Endothelial cell of umbilical vein (primary cell): ENCODE data around the gene MCCC2. TPM values are rescaled to one million over a fixed set of nuclear protein-coding genes. Genes with fewer than 3 reads are reported as not detected.

ENCODE experiments used
- BruUV-seq: library from RNA; stranded (reverse); fragments of 400-500 nt; replicated peaks from 2 replicates; lab custom pipeline; 2021; lab: Mats Ljungman, UMichigan
- CTCF ChIA-PET: fragments of 300-600, 350-600 bp; sonication (Branson Sonifier 250); formaldehyde crosslinking; loops from one replicate; lab custom pipeline; 2021; ENCODE audit warnings: antibody characterized with exemption, inconsistent platforms; lab: Charles Lee
- POLR2A ChIA-PET: fragments of 300-600, 350-600 bp; sonication (Branson Sonifier 250); formaldehyde crosslinking; loops from one replicate; lab custom pipeline; 2021; ENCODE audit warnings: antibody characterized with exemption, inconsistent platforms; lab: Charles Lee
- DNase-seq: peaks from one replicate; pipeline ENCODE4 v3.0.0-alpha.2; 2011; ENCODE audit warnings: low read depth, low spot score
- FAIRE-seq: peaks from 2 replicates; lab custom pipeline; 2011; peaks lifted over from hg19 to GRCh38; lab: Jason Lieb, UNC
- H2AFZ ChIP-seq: 2 replicates; pipeline ENCODE4 v1.6.0; 2012; ENCODE audit warnings: low read depth, low read length, control low read depth, inconsistent platforms
- H3K27ac ChIP-seq: 2 replicates; pipeline ENCODE4 v1.5.1; 2011; ENCODE audit warnings: low read depth, mild to moderate bottlenecking, control low read depth, low read length, moderate library complexity; ENCODE audit not compliant: insufficient read depth
- H3K27me3 ChIP-seq, 2 experiments: 2 replicates each; pipeline versions ENCODE4 v1.6.0 to v1.6.1; 2011; ENCODE audit warnings: low read length in 2 of 2, mixed read lengths in 1 of 2; ENCODE audit not compliant: control insufficient read depth in 2 of 2, insufficient read depth in 2 of 2
- H3K36me3 ChIP-seq, 2 experiments: 2 replicates in 1 of 2; 3 replicates in 1 of 2; pipeline ENCODE4 v1.5.1; 2011; ENCODE audit warnings: low read length in 2 of 2, mild to moderate bottlenecking in 1 of 2, moderate library complexity in 1 of 2; ENCODE audit not compliant: control insufficient read depth in 2 of 2, insufficient read depth in 2 of 2; ENCODE audit errors: extremely low read depth in 1 of 2
- H3K4me1 ChIP-seq: 3 replicates; pipeline ENCODE4 v1.5.1; 2011; ENCODE audit warnings: mild to moderate bottlenecking, low read length; ENCODE audit not compliant: control insufficient read depth, insufficient read depth; ENCODE audit errors: extremely low read depth
- H3K4me2 ChIP-seq: 2 replicates; pipeline ENCODE4 v1.6.1; 2011; ENCODE audit warnings: low read length, control low read depth, mixed read lengths; ENCODE audit not compliant: insufficient read depth
- H3K4me3 ChIP-seq, 3 experiments: fragments of 200-600 bp in 1 of 3; sonication (generic), shearing (Covaris generic) in 1 of 3; replicated peaks in 1 of 3; 2 replicates each; pipeline ENCODE4 v1.5.1; 2011 to 2016; ENCODE audit warnings: control low read depth in 3 of 3, low read length in 3 of 3, mild to moderate bottlenecking in 2 of 3, inconsistent platforms in 1 of 3, low read depth in 1 of 3, moderate library complexity in 1 of 3; ENCODE audit not compliant: insufficient read depth in 1 of 3
- H3K79me2 ChIP-seq: 2 replicates; pipeline ENCODE4 v1.6.0; 2012; ENCODE audit warnings: low read length, inconsistent platforms; ENCODE audit not compliant: control insufficient read depth, insufficient read depth
- H3K9ac ChIP-seq: replicated peaks from 2 replicates; pipeline ENCODE3; 2011; ENCODE audit warnings: low read length, control low read depth; ENCODE audit not compliant: insufficient read depth; ENCODE audit errors: extremely low read depth
- H3K9me1 ChIP-seq: replicated peaks from 3 replicates; pipeline ENCODE4 v1.6.0; 2011; ENCODE audit warnings: mild to moderate bottlenecking, low read length; ENCODE audit not compliant: control insufficient read depth, insufficient read depth; ENCODE audit errors: extremely low read depth
- H3K9me3 ChIP-seq: replicated peaks from 2 replicates; pipeline ENCODE4 v1.5.1; 2012; ENCODE audit warnings: low read length, inconsistent platforms; ENCODE audit not compliant: control insufficient read depth, insufficient read depth
- H4K20me1 ChIP-seq: replicated peaks from 2 replicates; pipeline ENCODE3; 2011; ENCODE audit warnings: mild to moderate bottlenecking, low read length; ENCODE audit not compliant: control insufficient read depth, insufficient read depth; ENCODE audit errors: extremely low read depth
- CTCF ChIP-seq, 2 donors: IDR thresholded peaks; 1 replicate in 1 of 2; 2 replicates in 1 of 2; pipeline ENCODE4 v1.5.1; 2011; ENCODE audit warnings: low read length in 2 of 2, mild to moderate bottlenecking in 2 of 2, moderate library complexity in 2 of 2, control low read depth in 1 of 2, inconsistent platforms in 1 of 2, low read depth in 1 of 2; ENCODE audit not compliant: insufficient read depth in 1 of 2; ENCODE audit errors: extremely low read depth in 1 of 2
- EZH2 ChIP-seq: IDR thresholded peaks from 2 replicates; pipeline ENCODE4 v1.6.1; 2012; ENCODE audit warnings: borderline replicate concordance, low read depth, mild to moderate bottlenecking, moderate library complexity, low read length, inconsistent platforms; ENCODE audit not compliant: severe bottlenecking
- FOS ChIP-seq: IDR thresholded peaks from 2 replicates; pipeline ENCODE4 v1.6.1; 2011; ENCODE audit warnings: mild to moderate bottlenecking, low read length, moderate library complexity, borderline replicate concordance; ENCODE audit not compliant: insufficient read depth
- GATA2 ChIP-seq: IDR thresholded peaks from 2 replicates; pipeline ENCODE4 v1.7.0; 2011; ENCODE audit warnings: low read depth, mild to moderate bottlenecking, moderate library complexity, mixed read lengths, low read length; ENCODE audit not compliant: insufficient read length, insufficient read depth
- JUN ChIP-seq: IDR thresholded peaks from 2 replicates; pipeline ENCODE4 v1.6.1; 2011; ENCODE audit warnings: borderline replicate concordance, low read depth; ENCODE audit not compliant: insufficient read length, insufficient read depth
- MAX ChIP-seq: IDR thresholded peaks from 2 replicates; pipeline ENCODE4 v1.6.1; 2011; ENCODE audit not compliant: insufficient read depth, insufficient read length
- MYC ChIP-seq: IDR thresholded peaks from one replicate; pipeline ENCODE4 v1.6.1; 2011; ENCODE audit warnings: mild to moderate bottlenecking, low read depth, low read length
- POLR2A ChIP-seq: IDR thresholded peaks from 2 replicates; pipeline ENCODE4 v1.6.1; 2012; ENCODE audit warnings: low read depth, mild to moderate bottlenecking, control low read depth, low read length
- POLR2AphosphoS5 ChIP-seq: IDR thresholded peaks from 2 replicates; pipeline ENCODE4 v1.6.1; 2012; ENCODE audit warnings: low read depth, mild to moderate bottlenecking, control low read depth, low read length, moderate library complexity; ENCODE audit not compliant: insufficient read depth
- dilution Hi-C: fragments of 300-500 bp; cut with MboI; formaldehyde crosslinking; loops from one replicate; pipeline ENCODE4 v1.15.0; 2019; ENCODE audit warnings: low sequenced_read_pairs; ENCODE audit not compliant: extremely low pct_ligation_motif_present
- intact Hi-C: fragments of 100-400 bp; cut with micrococcal nuclease; formaldehyde crosslinking; loops from one replicate; pipeline ENCODE4 v1.10.0; 2022
- polyA plus RNA-seq, 4 experiments: library from polyadenylated mRNA; depleted of rRNA in 3 of 4; stranded (reverse) in 3 of 4; unstranded in 1 of 4; fragments of >200 nt; gene quantifications; 2 replicates each; pipeline versions ENCODE4 v1.2.1 to v1.2.3, GENCODE V29; 2011 to 2012; ENCODE audit warnings: missing spikeins in 1 of 4
- total RNA-seq: library from RNA; stranded (reverse); gene quantifications from 2 replicates; pipeline ENCODE4 v1.2.3, GENCODE V29; 2021

Gene MCCC2
- total and polyA plus RNA-seq, 2 donors (not counting 3 experiments of a cell fraction or from before 2014, with no cell fraction given) = 27.9 to 28.6 TPM

GRCh38 chr5:71582945-71583584 lies 4.1 kb upstream of the MCCC2 start:
- ChIA-PET POLR2A (no interaction called here), CTCF (interaction anchor here (1.0 to 1.3 kb wide), 4 partner anchors 16 to 174 kb away, joined by 3 to 12 read pairs (median 3); no protein-coding TSS in a partner anchor)
- Histone ChIP-seq H3K36me3 (no peaks in the 10 kb centered on the region), H3K4me2 (no peak overlapping the region), H3K79me2 (no peaks in the 10 kb centered on the region), H3K4me1 (peaks cover 3% of the 10 kb centered on the region), H4K20me1 (no peaks in the 10 kb centered on the region), H2AFZ (no peak overlapping the region), H3K9me1 (no peaks in the 10 kb centered on the region), H3K27ac (no peak overlapping the region), H3K9ac (no peak overlapping the region), H3K4me3 (no peak overlapping the region), H3K27me3 (no peaks in the 10 kb centered on the region), H3K9me3 (no peaks in the 10 kb centered on the region)
- dilution Hi-C loops = no loop called here
- TF ChIP-seq GATA2 = no peak
- TF ChIP-seq POLR2A = no peak
- TF ChIP-seq JUN = no peak
- no peak for TF ChIP-seq CTCF (IDR thresholded peaks at IDR 0.05; ENCODE audit: extremely low read depth in 1 of 2, insufficient read depth in 1 of 2, low read depth in 1 of 2, low read length in 2 of 2)
- TF ChIP-seq POLR2AphosphoS5 = no peak
- TF ChIP-seq MAX = no peak
- no peak for TF ChIP-seq EZH2
- TF ChIP-seq MYC = no peak
- no peak for TF ChIP-seq FOS
- intact Hi-C loops = no loop called here
- DNase-seq = no peak
- BruUV-seq = no TSS peak
- no peak for FAIRE-seq
